ENCODE results near the gene GBP5. TPM values are rescaled to one million over a fixed set of nuclear protein-coding genes. Genes with fewer than 3 reads are reported as not detected.
"Not testable (repeated sequence)": the region's sequence is repeated elsewhere in the genome, so short reads cannot be mapped to it uniquely, and the experiment has no call there.

Gene GBP5
- total RNA-seq, 2 donors from 2014 or later = not detected

GRCh38 chr1:89285745-89286380 lies 13.2 kb upstream of the GBP5 start:
- no peak overlapping the region for H3K27ac Mint-ChIP-seq
- H3K9ac ChIP-seq (ENCODE audit: extremely low read depth, low read length, poor library complexity, severe bottlenecking) = no peak overlapping the region
- no peaks in the 10 kb centered on the region for H3K4me1 ChIP-seq (ENCODE audit: control insufficient read depth, insufficient read depth, low read length)
- no peaks in the 10 kb centered on the region for H3K9me3 Mint-ChIP-seq
- H3K36me3 Mint-ChIP-seq (ENCODE audit: low read depth) = no peaks in the 10 kb centered on the region
- H3K36me3 ChIP-seq (ENCODE audit: control insufficient read depth, insufficient read depth, low read length) = no peaks in the 10 kb centered on the region
- no peaks in the 10 kb centered on the region for H3K4me1 Mint-ChIP-seq
- H3K27ac ChIP-seq (ENCODE audit: low read depth, low read length) = no peak overlapping the region
- H3K4me3 ChIP-seq (ENCODE audit: low read length) = no peak overlapping the region
- 83 to 94% methylated on average over 2 to 6 of the region's 6 CpGs for WGBS, 2 experiments (ENCODE audit: insufficient coverage in 1 of 2, insufficient read length in 1 of 2)
- no peak overlapping the region for H3K4me3 Mint-ChIP-seq
- TF ChIP-seq, protein P1, sequence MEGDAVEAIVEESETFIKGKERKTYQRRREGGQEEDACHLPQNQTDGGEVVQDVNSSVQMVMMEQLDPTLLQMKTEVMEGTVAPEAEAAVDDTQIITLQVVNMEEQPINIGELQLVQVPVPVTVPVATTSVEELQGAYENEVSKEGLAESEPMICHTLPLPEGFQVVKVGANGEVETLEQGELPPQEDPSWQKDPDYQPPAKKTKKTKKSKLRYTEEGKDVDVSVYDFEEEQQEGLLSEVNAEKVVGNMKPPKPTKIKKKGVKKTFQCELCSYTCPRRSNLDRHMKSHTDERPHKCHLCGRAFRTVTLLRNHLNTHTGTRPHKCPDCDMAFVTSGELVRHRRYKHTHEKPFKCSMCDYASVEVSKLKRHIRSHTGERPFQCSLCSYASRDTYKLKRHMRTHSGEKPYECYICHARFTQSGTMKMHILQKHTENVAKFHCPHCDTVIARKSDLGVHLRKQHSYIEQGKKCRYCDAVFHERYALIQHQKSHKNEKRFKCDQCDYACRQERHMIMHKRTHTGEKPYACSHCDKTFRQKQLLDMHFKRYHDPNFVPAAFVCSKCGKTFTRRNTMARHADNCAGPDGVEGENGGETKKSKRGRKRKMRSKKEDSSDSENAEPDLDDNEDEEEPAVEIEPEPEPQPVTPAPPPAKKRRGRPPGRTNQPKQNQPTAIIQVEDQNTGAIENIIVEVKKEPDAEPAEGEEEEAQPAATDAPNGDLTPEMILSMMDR (conservative IDR thresholded peaks at IDR 0.05) = no peak
- peaks cover 6% of the 10 kb centered on the region for H3K9me3 ChIP-seq (ENCODE audit: control insufficient read depth, low read length)
- H3K27me3 ChIP-seq (ENCODE audit: control insufficient read depth, insufficient read depth, low read length, poor library complexity, severe bottlenecking) = no peaks in the 10 kb centered on the region
- no peaks in the 10 kb centered on the region for H3K27me3 Mint-ChIP-seq (ENCODE audit: insufficient read depth)
- no peak for DNase-seq

GRCh38 chr1:89284078-89284763 lies 11.6 kb upstream of the GBP5 start:
- not testable (repeated sequence) for H3K9me3 ChIP-seq (ENCODE audit: control insufficient read depth, low read length); H3K27ac Mint-ChIP-seq; H3K27ac ChIP-seq (ENCODE audit: low read depth, low read length); H3K9ac ChIP-seq (ENCODE audit: extremely low read depth, low read length, poor library complexity, severe bottlenecking); H3K27me3 Mint-ChIP-seq (ENCODE audit: insufficient read depth); H3K36me3 Mint-ChIP-seq (ENCODE audit: low read depth); H3K4me1 ChIP-seq (ENCODE audit: control insufficient read depth, insufficient read depth, low read length); H3K4me1 Mint-ChIP-seq; H3K9me3 Mint-ChIP-seq; H3K4me3 Mint-ChIP-seq; H3K4me3 ChIP-seq (ENCODE audit: low read length); H3K27me3 ChIP-seq (ENCODE audit: control insufficient read depth, insufficient read depth, low read length, poor library complexity, severe bottlenecking); DNase-seq; H3K36me3 ChIP-seq (ENCODE audit: control insufficient read depth, insufficient read depth, low read length)
- WGBS, 2 experiments (ENCODE audit: insufficient coverage in 1 of 2, insufficient read length in 1 of 2) = 81 to 94% methylated on average over 3 to 5 of the region's 5 CpGs

GRCh38 chr1:89280766-89281165 lies 8.1 kb upstream of the GBP5 start:
- TF ChIP-seq, protein P1 (conservative IDR thresholded peaks at IDR 0.05) = no peak
- H3K9me3 Mint-ChIP-seq = no peaks in the 10 kb centered on the region
- no peak for DNase-seq
- no peak overlapping the region for H3K27ac Mint-ChIP-seq
- Histone ChIP-seq H3K4me1 (ENCODE audit: control insufficient read depth, insufficient read depth, low read length) (no peaks in the 10 kb centered on the region), H3K9me3 (ENCODE audit: control insufficient read depth, low read length) (no peaks in the 10 kb centered on the region), H3K4me3 (ENCODE audit: low read length) (no peak overlapping the region), H3K27me3 (ENCODE audit: control insufficient read depth, insufficient read depth, low read length, poor library complexity, severe bottlenecking) (no peaks in the 10 kb centered on the region), H3K36me3 (ENCODE audit: control insufficient read depth, insufficient read depth, low read length) (no peaks in the 10 kb centered on the region), H3K9ac (ENCODE audit: extremely low read depth, low read length, poor library complexity, severe bottlenecking) (no peak overlapping the region), H3K27ac (ENCODE audit: low read depth, low read length) (no peak overlapping the region)
- H3K4me3 Mint-ChIP-seq = no peak overlapping the region
- no peaks in the 10 kb centered on the region for H3K27me3 Mint-ChIP-seq (ENCODE audit: insufficient read depth)
- 80 to 82% methylated on average over 3 of the region's 3 CpGs for WGBS, 2 experiments (ENCODE audit: insufficient coverage in 1 of 2, insufficient read length in 1 of 2)
- no peaks in the 10 kb centered on the region for H3K4me1 Mint-ChIP-seq
- H3K36me3 Mint-ChIP-seq (ENCODE audit: low read depth) = no peaks in the 10 kb centered on the region
